HCT116 (cell line): ENCODE data around the gene ZNF331. TPM values are rescaled to one million over a fixed set of nuclear protein-coding genes. Genes with fewer than 3 reads are reported as not detected.

Experiments
- ATAC-seq: fragments of 200-7000 bp; cut with Tn5 transposase; 2 replicates; pipeline ENCODE4 v1.9.1; 2020; ENCODE audit warnings: mild to moderate bottlenecking, moderate library complexity
- BruUV-seq: library from RNA; stranded (reverse); fragments of 400-500 nt; replicated peaks from 2 replicates; lab custom pipeline; 2021; lab: Mats Ljungman, UMichigan
- CTCF ChIA-PET: fragments of 300-600 bp; sonication (Branson Sonifier 250); formaldehyde crosslinking; loops from one replicate; lab custom pipeline; 2021; ENCODE audit warnings: antibody characterized with exemption; lab: Charles Lee
- POLR2A ChIA-PET: fragments of 300-600, 350-600 bp; sonication (Branson Sonifier 250); formaldehyde crosslinking; loops from one replicate; lab custom pipeline; 2021; ENCODE audit warnings: antibody characterized with exemption; lab: Charles Lee
- RAD21 ChIA-PET, 2 experiments: fragments of 300-600 bp; sonication (Branson Sonifier 250); formaldehyde crosslinking; loops; one replicate each; lab custom pipeline; 2023; ENCODE audit warnings: low total read pairs in 2 of 2; ENCODE audit not compliant: uncharacterized antibody in 2 of 2, unreplicated experiment in 2 of 2, low non-redundant PET in 1 of 2; lab: Charles Lee
- DNase-seq: peaks from one replicate; pipeline ENCODE4 v3.0.0-alpha.2; 2010; ENCODE audit warnings: low read depth, low spot score
- H2AFZ ChIP-seq: fragments of 200-600 bp; shearing (Covaris generic), sonication (generic); 2 replicates; pipeline ENCODE4 v1.6.1; 2017; ENCODE audit warnings: low read depth, mixed run types, mixed read lengths, antibody characterized with exemption, low read length; ENCODE audit not compliant: poor library complexity, severe bottlenecking
- H3K27ac ChIP-seq: 2 replicates; pipeline ENCODE4 v1.5.1; 2012; ENCODE audit warnings: low read depth, low read length
- H3K27me3 ChIP-seq: fragments of 200-600 bp; sonication (generic); 2 replicates; pipeline ENCODE4 v1.6.1; 2016; ENCODE audit warnings: mixed run types, low read length, mixed read lengths; ENCODE audit not compliant: insufficient read depth
- H3K36me3 ChIP-seq, 2 experiments: fragments of 200-500 bp in 1 of 2; fragments of 200-600 bp in 1 of 2; sonication (Bioruptor generic) in 1 of 2; sonication (generic) in 1 of 2; 2 replicates each; pipeline versions ENCODE4 v1.5.1 to v1.6.1; 2014 to 2016; ENCODE audit warnings: low read length in 2 of 2, inconsistent platforms in 1 of 2, mixed read lengths in 1 of 2, mixed run types in 1 of 2; ENCODE audit not compliant: insufficient read depth in 2 of 2, control insufficient read depth in 1 of 2
- H3K4me1 ChIP-seq, 2 experiments: fragments of 200-600 bp in 1 of 2; sonication (generic) in 1 of 2; 2 replicates each; pipeline versions ENCODE4 v1.5.1 to v1.6.1; 2012 to 2017; ENCODE audit warnings: low read length in 2 of 2, inconsistent platforms in 1 of 2, mild to moderate bottlenecking in 1 of 2, mixed read lengths in 1 of 2, mixed run types in 1 of 2, moderate library complexity in 1 of 2; ENCODE audit not compliant: insufficient read depth in 2 of 2, control insufficient read depth in 1 of 2
- H3K4me2 ChIP-seq: fragments of 200-600 bp; sonication (generic); 2 replicates; pipeline ENCODE4 v1.6.1; 2017; ENCODE audit warnings: mixed run types, low read length, mixed read lengths
- H3K4me3 ChIP-seq, 2 experiments: fragments of 200-600 bp in 1 of 2; sonication (generic) in 1 of 2; replicated peaks in 1 of 2; 2 replicates each; pipeline ENCODE4 v1.5.1; 2011 to 2016; ENCODE audit warnings: low read length in 2 of 2, control low read depth in 1 of 2, low read depth in 1 of 2, mild to moderate bottlenecking in 1 of 2, mixed read lengths in 1 of 2, mixed run types in 1 of 2
- H3K79me2 ChIP-seq: fragments of 200-600 bp; sonication (generic); 2 replicates; pipeline ENCODE4 v1.6.1; 2017; ENCODE audit warnings: mild to moderate bottlenecking, mixed run types, low read length, moderate library complexity, mixed read lengths; ENCODE audit not compliant: insufficient read depth
- H3K9ac ChIP-seq: fragments of 200-600 bp; sonication (generic); 2 replicates; pipeline ENCODE4 v1.6.1; 2016; ENCODE audit warnings: low read length, mixed read lengths
- H3K9me2 ChIP-seq: fragments of 200-600 bp; sonication (generic), shearing (Covaris generic); 2 replicates; pipeline ENCODE4 v1.6.1; 2017; ENCODE audit warnings: mixed run types, mild to moderate bottlenecking, moderate library complexity; ENCODE audit not compliant: insufficient read depth
- H3K9me3 ChIP-seq, 2 experiments: fragments of 200-500 bp in 1 of 2; fragments of 200-600 bp in 1 of 2; sonication (Bioruptor generic) in 1 of 2; sonication (generic) in 1 of 2; 2 replicates each; pipeline ENCODE4 v1.6.1; 2014 to 2017; ENCODE audit warnings: low read length in 2 of 2, mixed read lengths in 2 of 2, inconsistent platforms in 1 of 2, low read depth in 1 of 2, mild to moderate bottlenecking in 1 of 2, mixed run types in 1 of 2, moderate library complexity in 1 of 2; ENCODE audit not compliant: control insufficient read depth in 1 of 2, insufficient read depth in 1 of 2
- H4K20me1 ChIP-seq: fragments of 200-600 bp; sonication (generic), shearing (Covaris generic); 2 replicates; pipeline ENCODE4 v1.6.1; 2017; ENCODE audit warnings: mixed run types, mild to moderate bottlenecking, moderate library complexity; ENCODE audit not compliant: insufficient read depth
- CBX3 ChIP-seq: IDR thresholded peaks from 2 replicates; pipeline ENCODE4 v1.6.1; 2012; ENCODE audit warnings: low read depth
- EGR1 ChIP-seq: IDR thresholded peaks from 2 replicates; pipeline ENCODE4 v1.6.1; 2012; ENCODE audit warnings: low read depth
- ELF1 ChIP-seq: IDR thresholded peaks from 2 replicates; pipeline ENCODE4 v1.6.1; 2012; ENCODE audit warnings: low read depth, borderline replicate concordance
- FOSL1 ChIP-seq: IDR thresholded peaks from 2 replicates; pipeline ENCODE4 v1.6.1; 2012; ENCODE audit warnings: low read depth
- JUND ChIP-seq: IDR thresholded peaks from 2 replicates; pipeline ENCODE4 v1.6.1; 2012
- MAX ChIP-seq: IDR thresholded peaks from 2 replicates; pipeline ENCODE4 v1.6.1; 2012
- POLR2A ChIP-seq: IDR thresholded peaks from 2 replicates; pipeline ENCODE4 v1.7.0; 2011; ENCODE audit warnings: borderline replicate concordance; ENCODE audit not compliant: insufficient read depth, insufficient read length; ENCODE audit errors: extremely low read depth
- POLR2AphosphoS5 ChIP-seq: IDR thresholded peaks from 2 replicates; pipeline ENCODE4 v1.6.1; 2011; ENCODE audit warnings: mild to moderate bottlenecking, low read depth, low read length, moderate library complexity
- RAD21 ChIP-seq: IDR thresholded peaks from 2 replicates; pipeline ENCODE4 v1.6.1; 2012; ENCODE audit warnings: low read depth, mild to moderate bottlenecking
- SIN3A ChIP-seq: IDR thresholded peaks from 2 replicates; pipeline ENCODE4 v1.6.1; 2012; ENCODE audit warnings: low read depth
- SRF ChIP-seq: IDR thresholded peaks from 2 replicates; pipeline ENCODE4 v1.6.1; 2012; ENCODE audit warnings: low read depth
- TCF7L2 ChIP-seq: IDR thresholded peaks from 2 replicates; pipeline ENCODE4 v1.7.0; 2011; ENCODE audit warnings: borderline replicate concordance, inconsistent platforms; ENCODE audit not compliant: insufficient read depth, insufficient read length; ENCODE audit errors: extremely low read depth
- YY1 ChIP-seq: IDR thresholded peaks from 2 replicates; pipeline ENCODE4 v1.6.1; 2011; ENCODE audit warnings: low read length, low read depth, moderate library complexity, mild to moderate bottlenecking; ENCODE audit not compliant: insufficient replicate concordance; ENCODE audit errors: extremely low read depth
- ZNF274 ChIP-seq: fragments of 200-500 bp; sonication (Bioruptor generic); IDR thresholded peaks from 2 replicates; pipeline ENCODE4 v1.6.1; 2014; ENCODE audit warnings: mild to moderate bottlenecking, low read depth, low read length, inconsistent platforms
- intact Hi-C: fragments of 100-400 bp; cut with micrococcal nuclease; formaldehyde crosslinking; loops from 2 replicates; pipeline ENCODE4 v1.10.0; 2022
- total RNA-seq: library from RNA; stranded (reverse); gene quantifications from one replicate; pipeline ENCODE4 v1.2.1, GENCODE V29; 2021; ENCODE audit not compliant: unreplicated experiment
- TF ChIP-seq, protein P1 (sequence below): IDR thresholded peaks from 2 replicates; pipeline ENCODE4 v1.6.1; 2011; ENCODE audit warnings: mild to moderate bottlenecking, low read length, moderate library complexity; ENCODE audit not compliant: insufficient replicate concordance; ENCODE audit errors: extremely low read depth
- TF ChIP-seq, protein P2 (sequence below): IDR thresholded peaks from 2 replicates; pipeline ENCODE4 v1.6.1; 2012; ENCODE audit warnings: low read depth

The ZNF331 gene
- total RNA-seq, 1 experiment from 2014 or later, result 0.59 TPM

DNA sequence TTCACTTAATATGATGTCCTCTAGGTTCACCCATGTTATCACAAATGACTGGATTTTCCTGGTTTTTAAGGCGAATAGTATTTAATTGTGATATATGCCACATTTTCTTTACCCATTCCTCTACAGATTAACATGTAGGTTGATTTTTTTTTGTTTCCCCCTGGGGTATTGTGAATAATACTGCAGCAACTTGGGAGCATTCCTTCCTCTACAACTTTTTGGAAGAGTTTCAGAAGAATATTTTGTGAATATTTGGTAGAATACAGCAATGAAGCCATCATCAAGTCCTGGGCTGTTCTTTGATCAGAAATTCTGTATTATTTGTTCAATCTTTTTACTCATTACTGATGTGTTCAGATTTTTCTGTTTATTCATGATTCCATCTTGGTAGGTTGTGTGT lies 5.6 kb upstream of the ZNF331 start:
- ChIA-PET CTCF (no interaction called here), POLR2A (no interaction called here), RAD21 (no interaction called here)
- Histone ChIP-seq H2AFZ (no peak overlapping the region), H3K9me2 (no peaks in the 10 kb centered on the region), H3K27me3 (no peaks in the 10 kb centered on the region), H3K36me3 (no peaks in the 10 kb centered on the region), H4K20me1 (no peaks in the 10 kb centered on the region), H3K79me2 (no peaks in the 10 kb centered on the region), H3K4me1 (no peaks in the 10 kb centered on the region), H3K4me3 (no peak overlapping the region), H3K4me2 (no peak overlapping the region), H3K9ac (no peak overlapping the region), H3K9me3 (peaks cover 4 to 22% of the 10 kb centered on the region in 2 experiments; a peak in 2 of 4 replicates), H3K27ac (no peak overlapping the region)
- no TSS peak for BruUV-seq
- ATAC-seq (no peak), DNase-seq (no peak)
- no peak for TF ChIP-seq TCF7L2
- no peak for TF ChIP-seq JUND
- TF ChIP-seq FOSL1, result no peak
- TF ChIP-seq ELF1, result no peak
- TF ChIP-seq, protein P1, sequence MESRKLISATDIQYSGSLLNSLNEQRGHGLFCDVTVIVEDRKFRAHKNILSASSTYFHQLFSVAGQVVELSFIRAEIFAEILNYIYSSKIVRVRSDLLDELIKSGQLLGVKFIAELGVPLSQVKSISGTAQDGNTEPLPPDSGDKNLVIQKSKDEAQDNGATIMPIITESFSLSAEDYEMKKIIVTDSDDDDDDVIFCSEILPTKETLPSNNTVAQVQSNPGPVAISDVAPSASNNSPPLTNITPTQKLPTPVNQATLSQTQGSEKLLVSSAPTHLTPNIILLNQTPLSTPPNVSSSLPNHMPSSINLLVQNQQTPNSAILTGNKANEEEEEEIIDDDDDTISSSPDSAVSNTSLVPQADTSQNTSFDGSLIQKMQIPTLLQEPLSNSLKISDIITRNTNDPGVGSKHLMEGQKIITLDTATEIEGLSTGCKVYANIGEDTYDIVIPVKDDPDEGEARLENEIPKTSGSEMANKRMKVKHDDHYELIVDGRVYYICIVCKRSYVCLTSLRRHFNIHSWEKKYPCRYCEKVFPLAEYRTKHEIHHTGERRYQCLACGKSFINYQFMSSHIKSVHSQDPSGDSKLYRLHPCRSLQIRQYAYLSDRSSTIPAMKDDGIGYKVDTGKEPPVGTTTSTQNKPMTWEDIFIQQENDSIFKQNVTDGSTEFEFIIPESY, result no peak
- intact Hi-C loops, result no loop called here

- Histone ChIP-seq H3K9ac (no peak overlapping the region), H2AFZ (no peak overlapping the region), H3K9me3 (peaks cover 0 to 9% of the 10 kb centered on the region in 2 experiments; a peak in 1 of 4 replicates), H3K36me3 (no peaks in the 10 kb centered on the region), H3K27ac (no peak overlapping the region), H3K9me2 (no peaks in the 10 kb centered on the region), H3K4me3 (no peak overlapping the region), H3K4me1 (no peaks in the 10 kb centered on the region), H3K79me2 (no peaks in the 10 kb centered on the region), H4K20me1 (no peaks in the 10 kb centered on the region), H3K4me2 (no peak overlapping the region), H3K27me3 (no peaks in the 10 kb centered on the region)
- RAD21 ChIA-PET, result no interaction called here
- POLR2A ChIA-PET, result no interaction called here
- no peak for ATAC-seq
- intact Hi-C loops, result no loop called here
- DNase-seq, result no peak
- no TSS peak for BruUV-seq
- CTCF ChIA-PET, result no interaction called here
- TF ChIP-seq CBX3, result no peak
- TF ChIP-seq MAX, result no peak
- TF ChIP-seq ZNF274, result no peak
- no peak for TF ChIP-seq FOSL1
- TF ChIP-seq SIN3A, result no peak
- TF ChIP-seq, protein P2, sequence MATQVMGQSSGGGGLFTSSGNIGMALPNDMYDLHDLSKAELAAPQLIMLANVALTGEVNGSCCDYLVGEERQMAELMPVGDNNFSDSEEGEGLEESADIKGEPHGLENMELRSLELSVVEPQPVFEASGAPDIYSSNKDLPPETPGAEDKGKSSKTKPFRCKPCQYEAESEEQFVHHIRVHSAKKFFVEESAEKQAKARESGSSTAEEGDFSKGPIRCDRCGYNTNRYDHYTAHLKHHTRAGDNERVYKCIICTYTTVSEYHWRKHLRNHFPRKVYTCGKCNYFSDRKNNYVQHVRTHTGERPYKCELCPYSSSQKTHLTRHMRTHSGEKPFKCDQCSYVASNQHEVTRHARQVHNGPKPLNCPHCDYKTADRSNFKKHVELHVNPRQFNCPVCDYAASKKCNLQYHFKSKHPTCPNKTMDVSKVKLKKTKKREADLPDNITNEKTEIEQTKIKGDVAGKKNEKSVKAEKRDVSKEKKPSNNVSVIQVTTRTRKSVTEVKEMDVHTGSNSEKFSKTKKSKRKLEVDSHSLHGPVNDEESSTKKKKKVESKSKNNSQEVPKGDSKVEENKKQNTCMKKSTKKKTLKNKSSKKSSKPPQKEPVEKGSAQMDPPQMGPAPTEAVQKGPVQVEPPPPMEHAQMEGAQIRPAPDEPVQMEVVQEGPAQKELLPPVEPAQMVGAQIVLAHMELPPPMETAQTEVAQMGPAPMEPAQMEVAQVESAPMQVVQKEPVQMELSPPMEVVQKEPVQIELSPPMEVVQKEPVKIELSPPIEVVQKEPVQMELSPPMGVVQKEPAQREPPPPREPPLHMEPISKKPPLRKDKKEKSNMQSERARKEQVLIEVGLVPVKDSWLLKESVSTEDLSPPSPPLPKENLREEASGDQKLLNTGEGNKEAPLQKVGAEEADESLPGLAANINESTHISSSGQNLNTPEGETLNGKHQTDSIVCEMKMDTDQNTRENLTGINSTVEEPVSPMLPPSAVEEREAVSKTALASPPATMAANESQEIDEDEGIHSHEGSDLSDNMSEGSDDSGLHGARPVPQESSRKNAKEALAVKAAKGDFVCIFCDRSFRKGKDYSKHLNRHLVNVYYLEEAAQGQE, result no peak
- no peak for TF ChIP-seq TCF7L2
- no peak for TF ChIP-seq ELF1
- no peak for TF ChIP-seq EGR1
- TF ChIP-seq SRF, result no peak
- TF ChIP-seq YY1, result no peak
- no peak for TF ChIP-seq POLR2AphosphoS5
- no peak for TF ChIP-seq POLR2A
- TF ChIP-seq RAD21, result no peak
These were observed 1.8 kb upstream of the ZNF331 start for GRCh38 chr19:53536225-53536548.
